ENCODE measurements around the gene AZU1. TPM values are rescaled to one million over a fixed set of nuclear protein-coding genes. Genes with fewer than 3 reads are reported as not detected.

The AZU1 gene
- total RNA-seq, 1 experiment from 2014 or later = 5.8 TPM

GRCh38 chr19:821231-821824 is 6.3 kb upstream of the AZU1 start:
- Histone ChIP-seq H3K27ac (ENCODE audit: low read length) (peak overlapping the region; percentile 29; the same call in 1 of the 2 replicates), H3K36me3 (ENCODE audit: control insufficient read depth, insufficient read depth, low read length) (no peaks in the 10 kb centered on the region), H3K27me3 (ENCODE audit: control insufficient read depth, insufficient read depth, low read length) (no peaks in the 10 kb centered on the region), H3K4me1 (ENCODE audit: control insufficient read depth, insufficient read depth, low read length) (peaks cover 8% of the 10 kb centered on the region), H3K4me3 (ENCODE audit: low read depth in 2 of 2, low read length in 2 of 2) (peak overlapping the region; percentile 46 to 48), H3K9me3 (ENCODE audit: control insufficient read depth, insufficient read depth, low read depth, low read length) (no peaks in the 10 kb centered on the region)
- ChIA-PET CTCF (no interaction called here), POLR2A (no interaction called here)
- ATAC-seq (peak; percentile 1; the same call in 1 of the 2 replicates), DNase-seq (ENCODE audit: low read depth, low spot score) (no peak)
- intact Hi-C loops (cut with micrococcal nuclease; ENCODE audit: unreplicated experiment) (no loop called here), in situ Hi-C loops (cut with HindIII; ENCODE audit: low pct_unique_long_range_greater_than_20kb, low sequenced_read_pairs) (no loop called here)
- no TSS peak for BruUV-seq (replicated peaks)
- TF ChIP-seq REST (IDR thresholded peaks at IDR 0.05; ENCODE audit: insufficient read depth in 1 of 2, low read depth in 2 of 2, low read length in 1 of 2) = no peak
- TF ChIP-seq CTCF (IDR thresholded peaks at IDR 0.05) = no peak
- TF ChIP-seq POLR2AphosphoS5 (IDR thresholded peaks at IDR 0.05; ENCODE audit: low read depth, low read length) = no peak
- no peak for TF ChIP-seq SIN3A (IDR thresholded peaks at IDR 0.05; ENCODE audit: borderline replicate concordance, insufficient read depth, low read depth, low read length)
- TF ChIP-seq TCF7L2 (IDR thresholded peaks at IDR 0.05; ENCODE audit: low read depth, low read length) = no peak

GRCh38 chr19:821825-822503 is 5.7 kb upstream of the AZU1 start, which contains the start of gene PLPPR3:
PLPPR3 (minus strand) TSS chr19:821955; CDS start chr19:821559, 396 bp downstream.
- ChIA-PET POLR2A (no interaction called here), CTCF (no interaction called here)
- H3K36me3 ChIP-seq (ENCODE audit: control insufficient read depth, insufficient read depth, low read length) = no peaks in the 10 kb centered on the region
- no peak for TF ChIP-seq POLR2AphosphoS5 (IDR thresholded peaks at IDR 0.05; ENCODE audit: low read depth, low read length)
- no peak for TF ChIP-seq SIN3A (IDR thresholded peaks at IDR 0.05; ENCODE audit: borderline replicate concordance, insufficient read depth, low read depth, low read length)
- TF ChIP-seq CTCF (IDR thresholded peaks at IDR 0.05) = no peak
- no peak for TF ChIP-seq TCF7L2 (IDR thresholded peaks at IDR 0.05; ENCODE audit: low read depth, low read length)
- TF ChIP-seq REST (IDR thresholded peaks at IDR 0.05; ENCODE audit: insufficient read depth in 1 of 2, low read depth in 2 of 2, low read length in 1 of 2) = no peak
- DNase-seq (ENCODE audit: low read depth, low spot score) (no peak), ATAC-seq (peak; percentile 26; the same call in 1 of the 2 replicates)
- in situ Hi-C loops (cut with HindIII; ENCODE audit: low pct_unique_long_range_greater_than_20kb, low sequenced_read_pairs) (no loop called here), intact Hi-C loops (cut with micrococcal nuclease; ENCODE audit: unreplicated experiment) (no loop called here)
- peak within 1 kb of the TSS; percentile 46 to 48 for H3K4me3 ChIP-seq (ENCODE audit: low read depth in 2 of 2, low read length in 2 of 2)
- peaks cover 8% of the 10 kb centered on the region for H3K4me1 ChIP-seq (ENCODE audit: control insufficient read depth, insufficient read depth, low read length)
- H3K27ac ChIP-seq (ENCODE audit: low read length) = peak within 1 kb of the TSS; percentile 90
- H3K9me3 ChIP-seq (ENCODE audit: control insufficient read depth, insufficient read depth, low read depth, low read length) = no peaks in the 10 kb centered on the region
- no peaks in the 10 kb centered on the region for H3K27me3 ChIP-seq (ENCODE audit: control insufficient read depth, insufficient read depth, low read length)
- no TSS peak for BruUV-seq (replicated peaks)
